Measurements from ENCODE around the gene RBM15B. TPM values are rescaled to one million over a fixed set of nuclear protein-coding genes. Genes with fewer than 3 reads are reported as not detected.

The RBM15B gene, protein sequence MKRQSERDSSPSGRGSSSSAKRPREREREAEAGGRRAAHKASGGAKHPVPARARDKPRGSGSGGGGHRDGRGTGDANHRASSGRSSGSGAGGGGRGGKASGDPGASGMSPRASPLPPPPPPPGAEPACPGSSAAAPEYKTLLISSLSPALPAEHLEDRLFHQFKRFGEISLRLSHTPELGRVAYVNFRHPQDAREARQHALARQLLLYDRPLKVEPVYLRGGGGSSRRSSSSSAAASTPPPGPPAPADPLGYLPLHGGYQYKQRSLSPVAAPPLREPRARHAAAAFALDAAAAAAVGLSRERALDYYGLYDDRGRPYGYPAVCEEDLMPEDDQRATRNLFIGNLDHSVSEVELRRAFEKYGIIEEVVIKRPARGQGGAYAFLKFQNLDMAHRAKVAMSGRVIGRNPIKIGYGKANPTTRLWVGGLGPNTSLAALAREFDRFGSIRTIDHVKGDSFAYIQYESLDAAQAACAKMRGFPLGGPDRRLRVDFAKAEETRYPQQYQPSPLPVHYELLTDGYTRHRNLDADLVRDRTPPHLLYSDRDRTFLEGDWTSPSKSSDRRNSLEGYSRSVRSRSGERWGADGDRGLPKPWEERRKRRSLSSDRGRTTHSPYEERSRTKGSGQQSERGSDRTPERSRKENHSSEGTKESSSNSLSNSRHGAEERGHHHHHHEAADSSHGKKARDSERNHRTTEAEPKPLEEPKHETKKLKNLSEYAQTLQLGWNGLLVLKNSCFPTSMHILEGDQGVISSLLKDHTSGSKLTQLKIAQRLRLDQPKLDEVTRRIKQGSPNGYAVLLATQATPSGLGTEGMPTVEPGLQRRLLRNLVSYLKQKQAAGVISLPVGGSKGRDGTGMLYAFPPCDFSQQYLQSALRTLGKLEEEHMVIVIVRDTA
- total RNA-seq (10 to 100 TPM; 33.9 to 41.4 TPM), polyA plus RNA-seq (ENCODE audit: insufficient read depth, low read depth, low replicate concordance) (27.1 TPM)
- long read RNA-seq, donor 1, full-length matches to known transcripts: 105 of 105 reads
- long read RNA-seq, donor 1, partial matches to known transcripts: 0 of 105 reads
- long read RNA-seq, donor 1, other reads (novel, unspliced or antisense): 0 of 105 reads
- long read RNA-seq, donor 2, full-length matches to known transcripts: 79 of 79 reads
- long read RNA-seq, donor 2, partial matches to known transcripts: 0 of 79 reads
- long read RNA-seq, donor 2, other reads (novel, unspliced or antisense): 0 of 79 reads

GRCh38 chr3:51391075-51391565, at the start of gene RBM15B:
RBM15B (plus strand) TSS chr3:51391285; CDS start chr3:51391400, 115 bp downstream.
- no peaks in the 10 kb centered on the region for H3K36me3 ChIP-seq (ENCODE audit: low read depth, missing control alignments)
- TF ChIP-seq CTCF (IDR thresholded peaks at IDR 0.05) (peak in 2 of 3 experiments; percentile 95 to 98), POLR2A (IDR thresholded peaks at IDR 0.05) (no peak)
- H3K27ac ChIP-seq: peak within 1 kb of the TSS; percentile 79 to 91
- intact Hi-C loops (cut with DNase I; ENCODE audit: low total_unique reads): loop anchor here (10.0 kb wide), 2 partner anchors 104 to 274 kb away; no protein-coding TSS in a partner anchor
- DNase-seq: peak; percentile 97
- H3K9me3 ChIP-seq: no peaks in the 10 kb centered on the region
- peak within 1 kb of the TSS; percentile 68 to 96 for H3K4me3 ChIP-seq
- H3K27me3 ChIP-seq: no peaks in the 10 kb centered on the region
- WGBS, 2 donors: 0% methylated on average over 79 of the region's 83 CpGs; no CpG with 5 or more reads in 1 of the 2 donors
- H3K4me1 ChIP-seq: peaks cover 38% of the 10 kb centered on the region

DNA sequence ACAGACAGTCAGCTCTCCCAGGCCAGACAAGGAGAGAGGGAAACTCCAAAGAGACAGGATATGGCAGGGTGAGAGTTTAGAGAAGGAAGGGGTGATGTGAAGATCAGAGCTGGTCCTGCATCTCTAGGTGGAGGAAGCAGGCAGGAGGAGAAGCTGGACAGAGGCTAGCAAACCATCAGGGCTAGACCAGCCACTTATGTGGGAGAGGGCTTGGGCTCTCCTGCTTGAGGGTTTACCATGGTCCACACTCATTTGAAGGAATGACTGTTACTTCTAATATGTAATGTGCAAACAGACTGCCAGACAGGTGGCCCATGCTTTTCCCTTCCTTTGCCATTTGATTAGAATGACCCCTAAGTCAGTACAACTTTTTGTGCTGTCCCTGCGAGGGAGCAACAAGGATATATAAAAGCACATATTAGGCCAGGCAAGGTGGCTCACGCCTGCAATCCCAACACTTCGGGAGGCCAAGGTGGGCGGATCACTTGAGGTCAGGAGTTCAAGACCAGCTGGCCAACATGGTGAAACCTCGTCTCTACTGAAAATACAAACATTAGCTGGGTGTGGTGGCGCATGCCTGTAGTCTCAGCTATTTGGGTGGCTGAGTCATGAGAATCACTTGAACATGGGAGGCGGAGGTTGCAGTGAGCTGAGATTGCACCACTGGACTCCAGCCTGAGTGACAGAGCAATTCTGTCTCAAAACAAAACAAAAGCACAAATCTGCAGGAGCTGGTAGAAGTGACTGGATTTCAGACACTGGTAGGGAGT, 47.0 kb upstream of the RBM15B start:
- no peak for DNase-seq
- no peak for TF ChIP-seq CTCF (IDR thresholded peaks at IDR 0.05)
- TF ChIP-seq POLR2A (IDR thresholded peaks at IDR 0.05): no peak
- Histone ChIP-seq H3K4me3 (no peak overlapping the region), H3K27ac (no peak overlapping the region), H3K9me3 (no peaks in the 10 kb centered on the region), H3K36me3 (ENCODE audit: low read depth, missing control alignments) (no peaks in the 10 kb centered on the region), H3K27me3 (no peaks in the 10 kb centered on the region), H3K4me1 (no peaks in the 10 kb centered on the region)
- intact Hi-C loops (cut with DNase I; ENCODE audit: low total_unique reads): no loop called here
- WGBS, 2 donors: 74 to 78% methylated on average over 5 to 7 of the region's 7 CpGs

DNA sequence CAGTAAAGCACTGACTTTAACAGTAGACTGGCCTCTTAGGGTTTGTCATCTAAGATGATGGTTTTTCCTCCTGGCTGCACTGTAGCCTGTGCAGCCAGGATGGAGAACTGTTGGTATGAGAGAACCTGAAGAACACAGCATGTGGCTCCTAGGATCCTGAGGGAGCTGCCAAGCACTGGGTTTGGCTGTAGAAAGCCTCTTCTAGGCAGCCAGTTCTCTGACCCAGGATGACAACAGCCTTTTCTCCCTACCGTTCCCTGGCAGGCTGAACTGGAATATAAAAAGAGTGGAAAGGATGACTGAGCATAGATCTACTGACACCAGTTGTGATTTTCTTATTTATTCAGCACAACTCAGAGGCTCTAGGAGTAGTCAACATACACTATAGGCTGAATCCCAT, 40.3 kb upstream of the RBM15B start:
- no peak overlapping the region for H3K27ac ChIP-seq
- WGBS, 2 donors: 79 to 100% methylated on average over 1 of the region's 1 CpG

More for the DNA sequence above, 40.3 kb upstream of the RBM15B start:
- intact Hi-C loops (cut with DNase I; ENCODE audit: low total_unique reads): no loop called here
- no peak for TF ChIP-seq POLR2A (IDR thresholded peaks at IDR 0.05)
- TF ChIP-seq CTCF (IDR thresholded peaks at IDR 0.05): no peak
- no peaks in the 10 kb centered on the region for H3K27me3 ChIP-seq
- DNase-seq: no peak
- no peaks in the 10 kb centered on the region for H3K4me1 ChIP-seq
- no peaks in the 10 kb centered on the region for H3K36me3 ChIP-seq (ENCODE audit: low read depth, missing control alignments)
- no peak overlapping the region for H3K4me3 ChIP-seq
- no peaks in the 10 kb centered on the region for H3K9me3 ChIP-seq

All from testis (tissue), 5 donors.